ELF-1 (cell line): Measurements from ENCODE around the gene MAPK10.
A peak's percentile ranks its signal among the peaks of the same experiment; 100 is the strongest.
"Not testable (repeated sequence)": the region's sequence is repeated elsewhere in the genome, so short reads cannot be mapped to it uniquely, and the experiment has no call there.

ENCODE experiments used
- DNase-seq: peaks from one replicate; pipeline ENCODE4 v3.0.0-alpha.2; 2016; ENCODE audit warnings: low read depth, low spot score

MAPK10 gene

GRCh38 chr4:86036736-86037135 is 323.1 kb downstream of the MAPK10 start:
- no peak for DNase-seq

- no peak for DNase-seq
Observed at GRCh38 chr4:86035688-86036087, 324.2 kb downstream of the MAPK10 start.

- DNase-seq = no peak
Observed at GRCh38 chr4:86034616-86035015, 325.2 kb downstream of the MAPK10 start.

GRCh38 chr4:86033171-86033570 is 326.7 kb downstream of the MAPK10 start:
- no peak for DNase-seq

- DNase-seq = no peak
Observed at GRCh38 chr4:86032476-86033022, 327.3 kb downstream of the MAPK10 start.

GRCh38 chr4:86031927-86032326 is 327.9 kb downstream of the MAPK10 start:
- no peak for DNase-seq

- no peak for DNase-seq
Observed at GRCh38 chr4:86026720-86027119, 333.1 kb downstream of the MAPK10 start.

GRCh38 chr4:86021671-86022070 is 338.2 kb downstream of the MAPK10 start:
- DNase-seq = not testable (repeated sequence)

- no peak for DNase-seq
Observed at GRCh38 chr4:86019906-86020305, 339.9 kb downstream of the MAPK10 start.

- no peak for DNase-seq
Observed at GRCh38 chr4:86019362-86019761, 340.5 kb downstream of the MAPK10 start.

- no peak for DNase-seq
Observed at GRCh38 chr4:86015412-86016350, 344.2 kb downstream of the MAPK10 start.

GRCh38 chr4:86014599-86014998 is 345.3 kb downstream of the MAPK10 start:
- DNase-seq = peak; percentile 24

GRCh38 chr4:86013621-86014020 is 346.2 kb downstream of the MAPK10 start:
- DNase-seq = no peak

- no peak for DNase-seq
Observed at GRCh38 chr4:86011117-86011516, 348.7 kb downstream of the MAPK10 start.

GRCh38 chr4:86007042-86007441 is 352.8 kb downstream of the MAPK10 start:
- no peak for DNase-seq

- no peak for DNase-seq
Observed at GRCh38 chr4:86006057-86006456, 353.8 kb downstream of the MAPK10 start.

- DNase-seq = no peak
Observed at GRCh38 chr4:86004030-86004429, 355.8 kb downstream of the MAPK10 start.

GRCh38 chr4:86001591-86001990 is 358.3 kb downstream of the MAPK10 start:
- no peak for DNase-seq

- DNase-seq = no peak
Observed at GRCh38 chr4:85995361-85995760, 364.5 kb downstream of the MAPK10 start.

GRCh38 chr4:85994576-85994975 is 365.3 kb downstream of the MAPK10 start:
- DNase-seq = no peak

GRCh38 chr4:85993641-85994040 is 366.2 kb downstream of the MAPK10 start:
- DNase-seq = no peak

- no peak for DNase-seq
Observed at GRCh38 chr4:85986266-85986665, 373.6 kb downstream of the MAPK10 start.

GRCh38 chr4:85979276-85979675 is 380.6 kb downstream of the MAPK10 start:
- DNase-seq = no peak
